Vagina (tissue), 2 donors: ENCODE results near the gene DAO. TPM values are rescaled to one million over a fixed set of nuclear protein-coding genes. Genes with fewer than 3 reads are reported as not detected.

Experiments used
- DNase-seq, 2 donors: peaks; one replicate each; pipeline ENCODE4 v3.0.0-alpha.2; 2017; ENCODE audit errors: extremely low spot score in 2 of 2
- H3K27ac ChIP-seq: fragments of 200-600 bp; sonication (generic); one replicate; pipeline ENCODE4 v1.5.1; 2019
- H3K27me3 ChIP-seq: fragments of 200-600 bp; sonication (generic); one replicate; pipeline ENCODE4 v1.5.1; 2019
- H3K36me3 ChIP-seq, 2 donors: fragments of 200-600 bp; sonication (generic); one replicate each; pipeline ENCODE4 v1.5.1; 2017 to 2019
- H3K4me1 ChIP-seq: fragments of 200-600 bp; sonication (generic); one replicate; pipeline ENCODE4 v1.5.1; 2019
- H3K4me3 ChIP-seq, 2 donors: fragments of 200-600 bp; sonication (generic); 1 replicate in 1 of 2; 2 replicates in 1 of 2; pipeline ENCODE4 v1.5.1; 2016 to 2019
- H3K9me3 ChIP-seq: fragments of 200-600 bp; sonication (generic); one replicate; pipeline ENCODE4 v1.5.1; 2019
- CTCF ChIP-seq, 3 experiments: fragments of 450-650 bp in 2 of 3; fragments of 200-600 bp in 1 of 3; sonication (generic) in 1 of 3; IDR thresholded peaks; one replicate each; pipeline ENCODE4 v1.5.1; 2017 to 2019; ENCODE audit warnings: antibody characterized with exemption in 3 of 3, mild to moderate bottlenecking in 2 of 3, moderate library complexity in 2 of 3
- POLR2A ChIP-seq, 2 donors: fragments of 450-650 bp; IDR thresholded peaks; one replicate each; pipeline ENCODE4 v1.6.1; 2017; ENCODE audit warnings: antibody characterized with exemption in 2 of 2, mild to moderate bottlenecking in 2 of 2, moderate library complexity in 2 of 2
- POLR2AphosphoS5 ChIP-seq, 2 donors: sonication (generic); formaldehyde crosslinking; IDR thresholded peaks; one replicate each; pipeline ENCODE4 v1.9.0; 2017; ENCODE audit warnings: antibody characterized with exemption in 2 of 2, mild to moderate bottlenecking in 2 of 2, low read depth in 1 of 2; ENCODE audit not compliant: insufficient read depth in 1 of 2
- intact Hi-C: fragments of 100-400 bp; cut with DNase I; formaldehyde crosslinking; loops from one replicate; pipeline ENCODE4 v1.15.1; 2023
- total RNA-seq: library from RNA; depleted of rRNA; stranded (reverse); fragments of >200 nt; gene quantifications from one replicate; pipeline ENCODE4 v1.2.3, GENCODE V29; 2016

Gene DAO
- total RNA-seq, 1 donor from 2014 or later: not detected

- TF ChIP-seq POLR2A (IDR thresholded peaks at IDR 0.05) (no peak), CTCF (IDR thresholded peaks at IDR 0.05) (no peak), POLR2AphosphoS5 (IDR thresholded peaks at IDR 0.05; ENCODE audit: insufficient read depth in 1 of 2, low read depth in 1 of 2) (no peak)
- H3K4me1 ChIP-seq: no peaks in the 10 kb centered on the region
- no peak overlapping the region for H3K27ac ChIP-seq
- H3K27me3 ChIP-seq: no peaks in the 10 kb centered on the region
- intact Hi-C loops: no loop called here
- H3K4me3 ChIP-seq: no peak overlapping the region
- H3K36me3 ChIP-seq: no peaks in the 10 kb centered on the region
- DNase-seq: no peak
- no peaks in the 10 kb centered on the region for H3K9me3 ChIP-seq
These were observed 58.5 kb downstream of the DAO start for GRCh38 chr12:108938247-108938924.

GRCh38 chr12:108939594-108939993 is 59.7 kb downstream of the DAO start:
- intact Hi-C loops: no loop called here

GRCh38 chr12:108940138-108940537 is 60.2 kb downstream of the DAO start:
- H3K4me3 ChIP-seq: no peak overlapping the region
- H3K36me3 ChIP-seq: no peaks in the 10 kb centered on the region
- H3K27ac ChIP-seq: no peak overlapping the region
- no peaks in the 10 kb centered on the region for H3K27me3 ChIP-seq
- intact Hi-C loops: no loop called here
- no peaks in the 10 kb centered on the region for H3K4me1 ChIP-seq
- TF ChIP-seq POLR2AphosphoS5 (IDR thresholded peaks at IDR 0.05; ENCODE audit: insufficient read depth in 1 of 2, low read depth in 1 of 2) (no peak), POLR2A (IDR thresholded peaks at IDR 0.05) (no peak), CTCF (IDR thresholded peaks at IDR 0.05) (no peak)
- H3K9me3 ChIP-seq: no peaks in the 10 kb centered on the region
- DNase-seq: no peak

More at GRCh38 chr12:108939594-108939993, 59.7 kb downstream of the DAO start:
- Histone ChIP-seq H3K4me1 (no peaks in the 10 kb centered on the region), H3K27me3 (no peaks in the 10 kb centered on the region), H3K9me3 (no peaks in the 10 kb centered on the region), H3K4me3 (no peak overlapping the region), H3K27ac (no peak overlapping the region), H3K36me3 (no peaks in the 10 kb centered on the region)
- no peak for TF ChIP-seq POLR2AphosphoS5 (IDR thresholded peaks at IDR 0.05; ENCODE audit: insufficient read depth in 1 of 2, low read depth in 1 of 2)
- TF ChIP-seq CTCF (IDR thresholded peaks at IDR 0.05): no peak
- no peak for TF ChIP-seq POLR2A (IDR thresholded peaks at IDR 0.05)
- no peak for DNase-seq

- no peaks in the 10 kb centered on the region for H3K4me1 ChIP-seq
- no peaks in the 10 kb centered on the region for H3K9me3 ChIP-seq
- intact Hi-C loops: no loop called here
- no peaks in the 10 kb centered on the region for H3K36me3 ChIP-seq
- H3K4me3 ChIP-seq: no peak overlapping the region
- no peaks in the 10 kb centered on the region for H3K27me3 ChIP-seq
- TF ChIP-seq CTCF (IDR thresholded peaks at IDR 0.05) (no peak), POLR2A (IDR thresholded peaks at IDR 0.05) (no peak), POLR2AphosphoS5 (IDR thresholded peaks at IDR 0.05; ENCODE audit: insufficient read depth in 1 of 2, low read depth in 1 of 2) (no peak)
- DNase-seq: no peak
- no peak overlapping the region for H3K27ac ChIP-seq
These were observed 67.2 kb downstream of the DAO start for GRCh38 chr12:108947097-108947496.

GRCh38 chr12:108948367-108948766 is 68.5 kb downstream of the DAO start:
- Histone ChIP-seq H3K27ac (no peak overlapping the region), H3K4me3 (no peak overlapping the region), H3K9me3 (no peaks in the 10 kb centered on the region), H3K4me1 (no peaks in the 10 kb centered on the region), H3K27me3 (no peaks in the 10 kb centered on the region), H3K36me3 (no peaks in the 10 kb centered on the region)
- intact Hi-C loops: no loop called here
- TF ChIP-seq POLR2A (IDR thresholded peaks at IDR 0.05): no peak
- no peak for TF ChIP-seq CTCF (IDR thresholded peaks at IDR 0.05)
- TF ChIP-seq POLR2AphosphoS5 (IDR thresholded peaks at IDR 0.05; ENCODE audit: insufficient read depth in 1 of 2, low read depth in 1 of 2): no peak
- no peak for DNase-seq
